GM12878 (cell line): Measurements from ENCODE around the gene KBTBD7. TPM values are rescaled to one million over a fixed set of nuclear protein-coding genes. Genes with fewer than 3 reads are reported as not detected.

Source experiments
- ATAC-seq: fragments of 200-7000 bp; cut with Tn5 transposase; 3 replicates; pipeline ENCODE4 v1.9.1; 2020; ENCODE audit warnings: mild to moderate bottlenecking, moderate library complexity
- BruUV-seq: library from RNA; stranded (reverse); fragments of 400-500 nt; replicated peaks from 2 replicates; lab custom pipeline; 2021; lab: Mats Ljungman, UMichigan
- CTCF ChIA-PET: fragments of 300-600 bp; sonication (Branson Sonifier 250); formaldehyde crosslinking; extraction: SDS; loops from one replicate; lab custom pipeline; 2021; ENCODE audit warnings: inconsistent platforms; lab: Yijun Ruan, JAX
- POLR2A ChIA-PET: fragments of 350-600 bp; formaldehyde crosslinking; extraction: SDS; loops from one replicate; lab custom pipeline; 2021; ENCODE audit warnings: inconsistent platforms; lab: Charles Lee
- RAD21 ChIA-PET: fragments of 300-600 bp; sonication (Branson Sonifier 250); formaldehyde crosslinking; loops from one replicate; lab custom pipeline; 2023; ENCODE audit warnings: antibody characterized with exemption; ENCODE audit not compliant: unreplicated experiment; lab: Charles Lee
- SMC1A ChIA-PET: fragments of 300-600 bp; sonication (Branson Sonifier 250); formaldehyde crosslinking; loops from one replicate; lab custom pipeline; 2023; ENCODE audit not compliant: unreplicated experiment, uncharacterized antibody; lab: Charles Lee
- DNase-seq: peaks from one replicate; pipeline ENCODE4 v3.0.0-alpha.2; 2011; ENCODE audit warnings: low read depth, low spot score
- FAIRE-seq: peaks from 3 replicates; lab custom pipeline; 2011; peaks lifted over from hg19 to GRCh38; lab: Jason Lieb, UNC
- H2AFZ ChIP-seq: 2 replicates; pipeline ENCODE4 v1.6.0; 2011; ENCODE audit warnings: low read depth, low read length, control low read depth; ENCODE audit not compliant: control insufficient read depth
- H3K27ac ChIP-seq: 2 replicates; pipeline ENCODE4 v1.5.1; 2011; ENCODE audit warnings: control low read depth; ENCODE audit not compliant: control insufficient read depth, insufficient read depth
- H3K27me3 ChIP-seq, 2 experiments: replicated peaks in 1 of 2; 2 replicates each; pipeline versions ENCODE4 v1.6.0 to v1.6.1; 2011; ENCODE audit warnings: low read length in 1 of 2; ENCODE audit not compliant: control insufficient read depth in 2 of 2, insufficient read depth in 2 of 2
- H3K36me3 ChIP-seq, 2 experiments: 2 replicates each; pipeline ENCODE4 v1.5.1; 2011; ENCODE audit warnings: low read length in 1 of 2; ENCODE audit not compliant: control insufficient read depth in 2 of 2, insufficient read depth in 2 of 2
- H3K4me1 ChIP-seq: 2 replicates; pipeline ENCODE4 v1.6.1; 2011; ENCODE audit warnings: mild to moderate bottlenecking, low read length, moderate library complexity, mixed read lengths; ENCODE audit not compliant: control insufficient read depth, insufficient read depth
- H3K4me2 ChIP-seq: 2 replicates; pipeline ENCODE4 v1.6.0; 2011; ENCODE audit warnings: control low read depth; ENCODE audit not compliant: control insufficient read depth, insufficient read depth
- H3K4me3 ChIP-seq: fragments of 200-600 bp; sonication (generic); 2 replicates; pipeline ENCODE4 v1.5.1; 2016
- H3K79me2 ChIP-seq: 2 replicates; pipeline ENCODE4 v1.6.0; 2011; ENCODE audit warnings: low read length; ENCODE audit not compliant: control insufficient read depth, insufficient read depth
- H3K9ac ChIP-seq: 2 replicates; pipeline ENCODE4 v1.8.0; 2011; ENCODE audit warnings: low read length, control low read depth, mixed read lengths; ENCODE audit not compliant: control insufficient read depth, insufficient read depth
- H3K9me3 ChIP-seq: replicated peaks from 3 replicates; pipeline ENCODE4 v1.5.1; 2011; ENCODE audit warnings: mild to moderate bottlenecking, low read length; ENCODE audit not compliant: control insufficient read depth, insufficient read depth
- H4K20me1 ChIP-seq: 2 replicates; pipeline ENCODE4 v1.6.0; 2011; ENCODE audit not compliant: control insufficient read depth, insufficient read depth
- BCLAF1 ChIP-seq: fragments of 450-650 bp; IDR thresholded peaks from 2 replicates; pipeline ENCODE4 v1.6.1; 2017; ENCODE audit warnings: antibody characterized with exemption, mild to moderate bottlenecking, moderate library complexity
- CBX5 ChIP-seq: sonication (generic); IDR thresholded peaks from 2 replicates; pipeline ENCODE4 v1.6.1; 2016; ENCODE audit warnings: low read depth, moderate library complexity, mild to moderate bottlenecking, inconsistent platforms
- CHD2 ChIP-seq: IDR thresholded peaks from 2 replicates; pipeline ENCODE4 v1.6.1; 2011; ENCODE audit warnings: low read depth, low read length, improper control_type of control experiment, borderline replicate concordance
- CREB1 ChIP-seq: IDR thresholded peaks from 2 replicates; pipeline ENCODE4 v1.6.1; 2012; ENCODE audit warnings: low read depth, mild to moderate bottlenecking, inconsistent platforms
- EZH2 ChIP-seq: IDR thresholded peaks from 2 replicates; pipeline ENCODE4 v1.6.1; 2012; ENCODE audit warnings: low read depth, mild to moderate bottlenecking, control low read depth, inconsistent platforms, low read length, borderline replicate concordance; ENCODE audit not compliant: control insufficient read depth
- KLF5 ChIP-seq: fragments of 450-650 bp; IDR thresholded peaks from 2 replicates; pipeline ENCODE4 v1.6.1; 2014; ENCODE audit warnings: mild to moderate bottlenecking; ENCODE audit not compliant: partially characterized antibody
- MXI1 ChIP-seq: fragments of 150-350 bp; IDR thresholded peaks from 2 replicates; pipeline ENCODE4 v1.6.1; 2011; ENCODE audit warnings: low read depth, mild to moderate bottlenecking, inconsistent platforms, low read length, improper control_type of control experiment
- NBN ChIP-seq: fragments of 450-650 bp; IDR thresholded peaks from 2 replicates; pipeline ENCODE4 v1.6.1; 2016
- PAX8 ChIP-seq: fragments of 450-650 bp; IDR thresholded peaks from 2 replicates; pipeline ENCODE4 v1.6.1; 2017; ENCODE audit warnings: mild to moderate bottlenecking, moderate library complexity
- SMARCA5 ChIP-seq: fragments of 450-650 bp; IDR thresholded peaks from 2 replicates; pipeline ENCODE4 v1.6.1; 2017; ENCODE audit warnings: mild to moderate bottlenecking
- SUPT20H ChIP-seq: IDR thresholded peaks from 2 replicates; pipeline ENCODE4 v1.6.1; 2011; ENCODE audit warnings: low read depth, mild to moderate bottlenecking, low read length, moderate library complexity, borderline replicate concordance; ENCODE audit not compliant: control insufficient read depth
- ZBED1 ChIP-seq: IDR thresholded peaks from 2 replicates; pipeline ENCODE4 v1.6.1; 2016; ENCODE audit warnings: borderline replicate concordance
- ZBTB40 ChIP-seq: fragments of 450-650 bp; IDR thresholded peaks from 2 replicates; pipeline ENCODE4 v1.6.1; 2016; ENCODE audit warnings: mild to moderate bottlenecking, moderate library complexity, borderline replicate concordance
- WGBS: methylation state at CpG from one replicate; pipeline ENCODE4 v1.1.6; 2016; ENCODE audit warnings: low lambda C conversion rate; ENCODE audit not compliant: insufficient replicate concordance, insufficient coverage; ENCODE audit errors: missing lambda C conversion rate; 5-methylcytosine and 5-hydroxymethylcytosine counted together
- in situ Hi-C: fragments of 300-500 bp; cut with MboI; formaldehyde crosslinking; loops from 9 replicates; pipeline ENCODE4 v1.14.3; 2018; ENCODE audit warnings: mixed read lengths
- intact Hi-C: fragments of 100-400 bp; cut with micrococcal nuclease; formaldehyde crosslinking; loops from one replicate; pipeline ENCODE4 v1.14.2; 2022; ENCODE audit not compliant: unreplicated experiment
- polyA plus RNA-seq, 11 experiments: library from polyadenylated mRNA; depleted of rRNA in 4 of 11; unstranded in 6 of 11; stranded (reverse) in 5 of 11; fragments of >200 nt; fragmentation: Nextera tagmentation in 4 of 11; fragmentation: Illumina TruSeq in 1 of 11; extraction: Ambion mirVana in 4 of 11; extraction: Trizol in 1 of 11; gene quantifications; 1 replicate in 1 of 11; 2 replicates in 10 of 11; pipeline versions ENCODE4 v1.2.1 to v1.2.3, GENCODE V29; 2011 to 2016; ENCODE audit warnings: inconsistent platforms in 2 of 11, missing spikeins in 2 of 11, low read depth in 1 of 11
- total RNA-seq, 4 experiments: library from RNA; depleted of rRNA in 3 of 4; stranded (reverse); fragments of >200 nt in 3 of 4; fragmentation: Illumina TruSeq in 1 of 4; extraction: Trizol in 1 of 4; gene quantifications; 2 replicates each; pipeline versions ENCODE4 v1.2.1 to v1.2.3, GENCODE V29; 2013 to 2021

The KBTBD7 gene
- total and polyA plus RNA-seq, 10 of the 15 experiments (the other 5 are each of a cell fraction or from before 2014, with no cell fraction given): 1.8 to 6.0 (median 4.3) TPM

GRCh38 chr13:41206467-41206866, 12.1 kb upstream of the KBTBD7 start (continued):
- no peak for TF ChIP-seq CHD2
- no peak for TF ChIP-seq SUPT20H
- TF ChIP-seq MXI1: no peak
- no peak for TF ChIP-seq NBN
- TF ChIP-seq SMARCA5: no peak
- no peak for TF ChIP-seq CBX5
- TF ChIP-seq ZBED1: no peak

GRCh38 chr13:41203810-41204209, 9.4 kb upstream of the KBTBD7 start:
- Histone ChIP-seq H3K9me3 (no peaks in the 10 kb centered on the region; the same call in 2 of the 3 replicates), H3K27me3 (no peaks in the 10 kb centered on the region), H3K9ac (no peak overlapping the region)
- ATAC-seq: no peak
- no peak for TF ChIP-seq KLF5
- TF ChIP-seq ZBTB40: no peak
- no peak for TF ChIP-seq CREB1
- TF ChIP-seq PAX8: no peak
- TF ChIP-seq BCLAF1: no peak
- TF ChIP-seq EZH2: no peak
- TF ChIP-seq, all 136 proteins: peak for 0
- Histone ChIP-seq H3K4me1 (peaks cover 4% of the 10 kb centered on the region; the same call in 1 of the 2 replicates), H3K79me2 (no peaks in the 10 kb centered on the region), H3K27ac (no peak overlapping the region), H3K4me3 (no peak overlapping the region), H4K20me1 (no peaks in the 10 kb centered on the region), H2AFZ (no peak overlapping the region), H3K36me3 (no peaks in the 10 kb centered on the region), H3K4me2 (no peak overlapping the region)
- DNase-seq (no peak), FAIRE-seq (no peak)
- ChIA-PET POLR2A (no interaction called here), SMC1A (no interaction called here), CTCF (interaction anchor here (0.8 kb wide), 1 partner anchor 17 kb away, joined by 3 read pairs; no protein-coding TSS in a partner anchor), RAD21 (no interaction called here)
- intact Hi-C loops: no loop called here
- 89% methylated on average over 6 of the region's 6 CpGs for WGBS
- in situ Hi-C loops: no loop called here
- BruUV-seq: no TSS peak
